ENCODE results near the gene HSD17B8.

Gene HSD17B8

DNA sequence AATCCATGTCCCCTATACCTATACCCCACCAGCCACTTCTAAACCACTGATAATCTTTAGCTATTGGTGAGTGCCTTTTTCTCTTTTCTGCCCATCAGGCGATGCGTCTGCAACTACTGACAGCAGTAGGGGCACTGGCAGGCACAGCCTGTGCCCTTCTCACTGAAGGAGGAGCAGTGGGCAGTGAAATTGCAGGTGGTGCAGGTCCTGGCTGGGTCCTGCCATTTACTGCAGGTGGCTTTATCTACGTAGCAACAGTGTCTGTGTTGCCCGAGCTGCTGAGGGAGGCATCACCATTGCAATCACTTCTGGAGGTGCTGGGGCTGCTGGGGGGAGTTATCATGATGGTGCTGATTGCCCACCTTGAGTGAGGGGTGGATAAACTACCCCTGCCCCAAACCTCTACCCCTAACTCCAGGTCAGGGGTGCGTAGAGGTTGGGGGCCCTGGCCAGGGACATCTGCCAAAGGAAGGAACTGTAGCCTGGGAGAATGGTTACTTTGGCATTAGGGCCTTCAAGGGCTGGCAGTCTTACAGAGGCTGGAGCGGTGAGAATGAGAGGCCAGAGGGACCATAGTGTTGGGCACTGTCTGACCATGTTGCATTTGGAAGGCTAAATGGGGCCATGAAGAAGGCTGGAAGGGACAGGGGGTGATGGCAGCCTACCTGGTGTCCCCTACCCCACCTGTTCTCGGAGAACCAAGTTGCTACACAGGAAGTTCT, 851 bp upstream of the HSD17B8 start:
- no peak for TF ChIP-seq ZFX (IDR thresholded peaks at IDR 0.05; ENCODE audit: borderline replicate concordance)
- no peak for TF ChIP-seq CTCF (IDR thresholded peaks at IDR 0.05)
- peak overlapping the region; percentile 95 for H3K27ac ChIP-seq

DNA sequence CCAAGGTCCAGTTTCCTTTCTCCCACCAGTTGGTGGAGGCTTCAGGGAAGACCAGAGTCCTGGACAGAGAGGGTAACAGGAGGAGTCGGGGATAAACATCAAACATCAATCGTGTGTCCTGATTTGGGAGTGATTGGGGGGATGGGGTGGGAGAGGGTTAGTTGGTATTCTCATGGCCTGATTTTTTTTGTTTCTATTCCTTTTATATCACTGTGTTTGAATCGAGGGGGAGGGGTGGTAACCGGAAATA, 365 bp upstream of the HSD17B8 start:
- no peak for TF ChIP-seq CTCF (IDR thresholded peaks at IDR 0.05)
- TF ChIP-seq ZFX (IDR thresholded peaks at IDR 0.05; ENCODE audit: borderline replicate concordance) = no peak
- peak overlapping the region; percentile 95 for H3K27ac ChIP-seq

GRCh38 chr6:33205191-33206026, 954 bp downstream of the HSD17B8 start:
- peak overlapping the region; percentile 95 for H3K27ac ChIP-seq
- TF ChIP-seq CTCF (IDR thresholded peaks at IDR 0.05) = peak; percentile 57
- no peak for TF ChIP-seq ZFX (IDR thresholded peaks at IDR 0.05; ENCODE audit: borderline replicate concordance)

- TF ChIP-seq ZFX (IDR thresholded peaks at IDR 0.05; ENCODE audit: borderline replicate concordance) = no peak
- TF ChIP-seq CTCF (IDR thresholded peaks at IDR 0.05) = no peak
- peak overlapping the region; percentile 95 for H3K27ac ChIP-seq
These were observed 1.8 kb downstream of the HSD17B8 start for GRCh38 chr6:33206027-33206863.

GRCh38 chr6:33206864-33207551, 2.6 kb downstream of the HSD17B8 start:
- peak overlapping the region; percentile 95 for H3K27ac ChIP-seq
- no peak for TF ChIP-seq CTCF (IDR thresholded peaks at IDR 0.05)
- TF ChIP-seq ZFX (IDR thresholded peaks at IDR 0.05; ENCODE audit: borderline replicate concordance) = no peak

DNA sequence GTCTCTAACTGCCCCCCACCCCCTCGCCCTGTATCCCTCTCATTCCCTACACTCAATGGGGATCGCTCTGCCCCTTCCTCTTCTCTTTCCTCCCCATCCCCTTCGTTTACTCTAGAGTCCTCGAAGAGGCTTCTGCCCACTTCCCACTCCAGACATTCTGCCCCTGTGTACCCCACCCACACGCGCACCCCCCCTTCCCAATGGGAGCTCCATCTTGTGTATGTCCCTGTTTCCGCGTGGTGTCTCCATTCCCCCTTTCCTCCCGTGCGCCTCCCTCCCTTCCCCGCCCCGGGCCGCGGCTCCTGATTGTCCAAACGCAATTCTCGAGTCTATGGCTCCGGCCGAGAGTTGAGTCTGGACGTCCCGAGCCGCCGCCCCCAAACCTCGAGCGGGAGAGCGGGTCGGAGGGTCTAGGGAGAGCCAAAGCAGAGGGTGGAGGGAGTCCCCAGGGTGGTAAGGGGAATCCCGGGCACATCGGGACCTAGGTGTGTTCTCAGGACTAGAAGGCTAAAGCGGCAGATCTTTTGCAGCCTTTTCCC, 3.2 kb downstream of the HSD17B8 start:
- TF ChIP-seq ZFX (IDR thresholded peaks at IDR 0.05; ENCODE audit: borderline replicate concordance) (no peak), CTCF (IDR thresholded peaks at IDR 0.05) (no peak)
- H3K27ac ChIP-seq = peak overlapping the region; percentile 95

Data from 22Rv1 (cell line).